Adipocyte (in vitro differentiated cells): ENCODE data around the gene GHRH.

ENCODE experiments used
- DNase-seq: peaks from one replicate; pipeline ENCODE4 v3.0.0-alpha.2; 2015; ENCODE audit warnings: low read depth
- H3K27me3 ChIP-seq: replicated peaks from 2 replicates; pipeline ENCODE4 v1.7.0; 2013; ENCODE audit warnings: mild to moderate bottlenecking, low read length, moderate library complexity; ENCODE audit not compliant: control insufficient read depth, insufficient read depth
- H3K36me3 ChIP-seq: 2 replicates; pipeline ENCODE4 v1.7.0; 2013; ENCODE audit warnings: low read length, mild to moderate bottlenecking, moderate library complexity; ENCODE audit not compliant: control insufficient read depth, insufficient read depth, severe bottlenecking
- H3K4me1 ChIP-seq: 2 replicates; pipeline ENCODE4 v1.7.0; 2013; ENCODE audit warnings: mild to moderate bottlenecking, low read length, moderate library complexity; ENCODE audit not compliant: control insufficient read depth, insufficient read depth
- H3K4me3 ChIP-seq: 2 replicates; pipeline ENCODE4 v1.7.0; 2013; ENCODE audit warnings: mild to moderate bottlenecking, low read length, moderate library complexity
- H3K9ac ChIP-seq: 2 replicates; pipeline ENCODE4 v1.7.0; 2013; ENCODE audit warnings: mild to moderate bottlenecking, low read length, moderate library complexity
- H3K9me3 ChIP-seq: 2 replicates; pipeline ENCODE4 v1.7.0; 2013; ENCODE audit warnings: mild to moderate bottlenecking, low read length, moderate library complexity; ENCODE audit not compliant: control insufficient read depth

Gene GHRH

DNA sequence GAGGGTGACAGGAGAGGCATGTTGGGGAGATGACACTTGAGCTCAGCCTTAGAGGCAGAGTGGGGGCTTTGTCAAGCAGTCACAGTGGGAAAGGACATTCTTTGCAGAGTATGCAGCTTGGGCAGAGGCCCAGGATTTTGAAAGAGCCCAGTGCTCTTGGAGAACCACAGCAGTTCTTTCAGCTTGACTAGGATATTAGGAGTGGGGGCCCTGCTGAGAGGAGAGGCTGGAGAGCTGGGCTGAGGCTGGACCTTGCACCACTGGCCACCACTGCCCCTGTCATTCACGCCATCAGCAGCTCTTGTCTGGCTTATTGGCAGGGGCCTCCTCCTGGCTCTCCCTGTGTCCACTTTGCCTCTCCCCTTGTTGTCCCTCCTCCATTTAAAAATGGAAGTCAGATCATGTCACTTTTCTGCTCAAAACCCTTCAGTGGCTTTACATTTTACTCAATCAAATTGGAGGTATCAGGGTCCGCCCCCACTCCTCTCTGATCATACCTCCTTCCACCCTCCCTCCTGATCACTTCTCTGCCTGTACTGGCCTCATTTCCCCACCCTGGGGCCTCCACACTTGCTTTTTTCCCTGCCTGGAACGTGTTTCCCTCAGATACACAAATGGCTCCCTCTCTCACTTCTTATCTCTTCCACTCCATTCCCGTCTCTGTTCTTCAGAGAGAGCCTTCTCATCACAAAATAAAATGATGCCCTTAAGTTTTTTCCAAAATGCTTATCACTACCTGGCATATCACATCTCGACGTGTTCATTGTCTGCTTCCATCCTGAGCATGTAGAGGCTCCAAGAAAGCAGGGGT lies 38.3 kb upstream of the GHRH start:
- Histone ChIP-seq H3K9ac (peak overlapping the region; percentile 40), H3K36me3 (peaks cover 37% of the 10 kb centered on the region), H3K9me3 (no peaks in the 10 kb centered on the region), H3K4me3 (no peak overlapping the region), H3K4me1 (peaks cover 50% of the 10 kb centered on the region), H3K27me3 (no peaks in the 10 kb centered on the region)
- DNase-seq = peak; percentile 88

DNA sequence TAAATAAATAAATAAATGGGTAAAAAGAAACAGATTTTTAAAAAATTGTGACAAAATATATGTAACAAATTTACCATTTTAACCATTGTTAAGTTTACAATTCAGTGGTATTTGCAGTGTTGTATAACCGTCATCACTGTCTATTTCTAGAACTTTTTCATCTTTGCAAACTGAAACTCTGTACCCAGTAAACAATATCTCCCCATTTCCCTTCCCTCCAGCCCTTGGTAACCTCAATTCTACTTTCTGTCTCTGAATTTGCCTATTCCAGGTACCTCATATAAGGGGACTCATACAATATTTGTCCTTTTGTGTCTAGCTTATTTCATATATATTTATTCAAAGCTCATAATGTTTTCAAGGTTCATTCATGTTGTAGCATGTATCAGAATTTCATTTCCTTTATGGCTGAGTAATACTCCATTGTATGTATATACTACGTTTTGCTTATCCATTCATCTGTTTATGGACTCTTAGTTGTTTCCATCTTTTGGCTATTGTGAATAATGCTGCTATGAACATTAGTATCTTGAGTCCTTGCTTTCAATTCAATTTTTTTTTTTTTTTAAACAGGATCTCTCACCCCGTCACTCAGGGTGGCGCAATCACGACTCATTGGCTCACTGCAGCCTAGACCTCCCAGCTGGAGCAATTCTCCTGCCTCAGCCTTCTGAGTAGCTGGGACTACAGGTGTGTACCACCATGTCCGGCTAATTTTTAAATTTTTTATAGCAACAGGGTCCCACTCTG lies 36.8 kb upstream of the GHRH start:
- H3K9me3 ChIP-seq = no peaks in the 10 kb centered on the region
- no peaks in the 10 kb centered on the region for H3K27me3 ChIP-seq
- no peak overlapping the region for H3K9ac ChIP-seq
- peaks cover 22% of the 10 kb centered on the region for H3K36me3 ChIP-seq
- peaks cover 64% of the 10 kb centered on the region for H3K4me1 ChIP-seq
- no peak overlapping the region for H3K4me3 ChIP-seq
- DNase-seq = peak; percentile 70

GRCh38 chr20:37297066-37297736 lies 35.6 kb upstream of the GHRH start:
- Histone ChIP-seq H3K27me3 (no peaks in the 10 kb centered on the region), H3K36me3 (peaks cover 18% of the 10 kb centered on the region), H3K4me3 (no peak overlapping the region), H3K4me1 (peaks cover 64% of the 10 kb centered on the region), H3K9me3 (no peaks in the 10 kb centered on the region), H3K9ac (peak overlapping the region; percentile 22)
- DNase-seq = peak; percentile 23

GRCh38 chr20:37296371-37296770 lies 34.8 kb upstream of the GHRH start:
- Histone ChIP-seq H3K36me3 (peaks cover 9% of the 10 kb centered on the region), H3K4me3 (no peak overlapping the region), H3K27me3 (no peaks in the 10 kb centered on the region), H3K4me1 (peaks cover 64% of the 10 kb centered on the region), H3K9me3 (no peaks in the 10 kb centered on the region), H3K9ac (peak overlapping the region; percentile 22)
- no peak for DNase-seq

- Histone ChIP-seq H3K9ac (peak overlapping the region; percentile 13), H3K4me3 (no peak overlapping the region), H3K9me3 (no peaks in the 10 kb centered on the region), H3K4me1 (peaks cover 69% of the 10 kb centered on the region), H3K36me3 (peaks cover 5% of the 10 kb centered on the region), H3K27me3 (no peaks in the 10 kb centered on the region)
- no peak for DNase-seq
These were observed 34.0 kb upstream of the GHRH start for GRCh38 chr20:37295595-37295994.

DNA sequence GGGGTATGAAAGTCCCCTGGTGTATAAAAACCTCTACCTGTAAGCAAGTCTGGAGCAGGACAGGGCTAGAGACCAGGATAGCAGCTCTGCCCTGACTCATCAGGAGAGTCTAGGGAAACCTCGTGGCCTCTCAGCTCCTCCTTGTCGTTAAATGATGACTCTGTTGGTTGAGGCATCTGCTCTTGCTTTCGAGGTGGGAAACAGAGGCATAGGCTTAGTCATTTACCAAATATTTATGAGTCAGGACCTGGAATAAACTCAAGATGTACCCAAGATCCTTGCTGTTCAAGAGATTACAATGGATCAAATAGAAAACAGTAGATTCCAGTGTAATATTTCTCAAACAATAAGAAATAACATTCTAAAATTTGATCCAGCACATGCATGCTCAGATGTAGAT lies 33.4 kb upstream of the GHRH start:
- no peaks in the 10 kb centered on the region for H3K9me3 ChIP-seq
- peak overlapping the region; percentile 13 for H3K9ac ChIP-seq
- peaks cover 63% of the 10 kb centered on the region for H3K4me1 ChIP-seq
- H3K4me3 ChIP-seq = no peak overlapping the region
- DNase-seq = peak; percentile 93
- peaks cover 5% of the 10 kb centered on the region for H3K36me3 ChIP-seq
- H3K27me3 ChIP-seq = no peaks in the 10 kb centered on the region

DNA sequence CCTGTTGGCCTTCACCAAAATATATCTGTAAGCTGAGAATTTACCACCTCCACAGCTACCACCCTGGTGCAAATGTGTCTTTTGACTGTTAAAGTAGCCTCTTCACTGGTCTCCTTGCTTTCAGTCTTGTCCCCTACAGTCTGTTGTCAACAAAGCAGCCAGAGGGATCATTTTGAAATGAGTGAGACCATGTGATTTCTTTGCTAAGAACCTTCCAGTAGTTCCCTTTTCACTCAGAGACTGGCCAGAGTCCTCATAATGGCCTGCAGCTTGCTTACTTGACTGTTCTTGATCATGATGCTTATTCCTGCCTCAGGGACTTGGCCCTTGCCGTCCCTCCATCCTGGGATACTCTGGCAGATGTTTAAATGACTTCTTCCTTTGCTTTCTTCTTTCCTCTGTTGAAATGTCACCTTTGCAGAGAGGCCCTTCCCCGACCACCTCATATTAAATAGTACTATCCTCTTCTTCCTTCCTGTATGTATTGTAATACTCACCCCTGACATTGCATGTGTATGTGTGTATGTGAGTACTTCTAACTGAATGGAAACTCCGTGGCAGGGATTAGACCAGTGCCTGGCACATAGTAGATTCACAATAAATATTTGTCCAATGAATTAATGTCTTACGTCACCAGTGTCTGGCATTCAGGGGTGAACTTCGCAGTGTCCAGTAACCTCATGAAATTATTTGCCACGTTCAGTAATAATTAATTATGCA lies 32.8 kb upstream of the GHRH start:
- H3K4me3 ChIP-seq = no peak overlapping the region
- no peak overlapping the region for H3K9ac ChIP-seq
- peaks cover 57% of the 10 kb centered on the region for H3K4me1 ChIP-seq
- no peaks in the 10 kb centered on the region for H3K27me3 ChIP-seq
- DNase-seq = peak; percentile 52
- no peaks in the 10 kb centered on the region for H3K9me3 ChIP-seq
- peaks cover 5% of the 10 kb centered on the region for H3K36me3 ChIP-seq

DNA sequence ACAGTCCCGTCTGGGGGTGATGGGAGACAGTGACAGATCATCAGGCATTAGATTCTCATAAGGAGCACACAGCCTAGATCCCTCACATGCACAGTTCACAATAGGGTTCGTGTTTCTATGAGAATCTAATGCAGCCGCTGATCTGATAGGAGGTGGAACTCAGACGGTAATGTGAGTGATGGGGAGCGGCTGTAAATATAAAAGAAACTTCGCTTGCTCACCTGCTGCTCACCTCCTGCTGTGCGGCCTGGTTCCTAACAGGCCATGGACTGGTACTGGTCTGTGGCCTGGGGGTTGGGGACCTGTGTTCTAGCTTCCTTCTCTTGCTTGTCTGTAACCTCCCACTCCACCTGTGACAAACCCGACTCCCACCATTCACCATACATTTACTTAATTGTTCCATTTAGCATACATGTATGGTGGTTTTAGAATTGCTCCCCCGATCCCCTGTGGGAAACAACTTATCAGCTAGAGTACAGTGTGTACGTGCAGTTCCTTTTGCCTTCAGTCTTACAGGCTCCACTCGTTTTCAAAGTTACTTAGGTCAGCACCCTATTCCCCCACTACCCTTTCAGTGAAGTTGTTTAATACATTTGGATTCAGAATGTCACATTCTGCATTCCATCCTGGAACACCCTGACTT lies 31.8 kb upstream of the GHRH start:
- Histone ChIP-seq H3K4me1 (peaks cover 53% of the 10 kb centered on the region), H3K9me3 (no peaks in the 10 kb centered on the region), H3K9ac (no peak overlapping the region), H3K36me3 (peaks cover 5% of the 10 kb centered on the region), H3K4me3 (no peak overlapping the region), H3K27me3 (no peaks in the 10 kb centered on the region)
- no peak for DNase-seq

GRCh38 chr20:37291724-37292126 lies 30.1 kb upstream of the GHRH start:
- DNase-seq = no peak
- Histone ChIP-seq H3K4me3 (no peak overlapping the region), H3K9me3 (no peaks in the 10 kb centered on the region), H3K27me3 (no peaks in the 10 kb centered on the region), H3K36me3 (peaks cover 5% of the 10 kb centered on the region), H3K4me1 (peaks cover 45% of the 10 kb centered on the region), H3K9ac (no peak overlapping the region)

- Histone ChIP-seq H3K9me3 (no peaks in the 10 kb centered on the region), H3K9ac (peak overlapping the region; percentile 99), H3K4me1 (peaks cover 42% of the 10 kb centered on the region), H3K4me3 (peak overlapping the region; percentile 93), H3K36me3 (peaks cover 5% of the 10 kb centered on the region), H3K27me3 (no peaks in the 10 kb centered on the region)
- DNase-seq = no peak
These were observed 28.7 kb upstream of the GHRH start for GRCh38 chr20:37290158-37290810.
